Osteoblast (primary cell): ENCODE results near the gene GFOD1. TPM values are rescaled to one million over a fixed set of nuclear protein-coding genes. Genes with fewer than 3 reads are reported as not detected.
A peak's percentile ranks its signal among the peaks of the same experiment; 100 is the strongest.

ENCODE experiments used
- DNase-seq: peaks from one replicate; pipeline ENCODE4 v3.0.0; 2011; ENCODE audit warnings: low spot score, mixed read lengths; ENCODE audit not compliant: insufficient read length; ENCODE audit errors: missing footprints
- H2AFZ ChIP-seq: 2 replicates; pipeline ENCODE4 v1.6.0; 2011; ENCODE audit warnings: mild to moderate bottlenecking, low read length
- H3K27ac ChIP-seq: 2 replicates; pipeline ENCODE4 v1.5.1; 2011; ENCODE audit warnings: mild to moderate bottlenecking, low read depth, low read length, moderate library complexity
- H3K27me3 ChIP-seq: 2 replicates; pipeline ENCODE4 v1.6.0; 2012; ENCODE audit warnings: mild to moderate bottlenecking, control low read depth, inconsistent platforms, low read length, moderate library complexity; ENCODE audit not compliant: insufficient read depth
- H3K36me3 ChIP-seq: 2 replicates; pipeline ENCODE4 v1.5.1; 2011; ENCODE audit warnings: mild to moderate bottlenecking, low read length, control low read depth, moderate library complexity; ENCODE audit not compliant: insufficient read depth
- H3K4me1 ChIP-seq: 2 replicates; pipeline ENCODE4 v1.5.1; 2011; ENCODE audit warnings: mild to moderate bottlenecking, low read length, control low read depth, moderate library complexity; ENCODE audit not compliant: insufficient read depth
- H3K4me2 ChIP-seq: 2 replicates; pipeline ENCODE4 v1.6.0; 2011; ENCODE audit warnings: mild to moderate bottlenecking, low read length; ENCODE audit not compliant: insufficient read depth
- H3K4me3 ChIP-seq: fragments of 200-600 bp; sonication (generic); 3 replicates; pipeline ENCODE4 v1.5.1; 2012; ENCODE audit warnings: mild to moderate bottlenecking, low read length, inconsistent platforms; ENCODE audit not compliant: insufficient read depth
- H3K79me2 ChIP-seq: 2 replicates; pipeline ENCODE4 v1.6.0; 2012; ENCODE audit warnings: mild to moderate bottlenecking, low read length, control low read depth, inconsistent platforms; ENCODE audit not compliant: insufficient read depth
- H3K9me3 ChIP-seq: 2 replicates; pipeline ENCODE4 v1.5.1; 2011; ENCODE audit warnings: low read depth, low read length, control low read depth
- H4K20me1 ChIP-seq: 2 replicates; pipeline ENCODE4 v1.6.0; 2012; ENCODE audit warnings: mild to moderate bottlenecking, low read length, control low read depth; ENCODE audit not compliant: insufficient read depth
- CTCF ChIP-seq: IDR thresholded peaks from 2 replicates; pipeline ENCODE4 v1.5.1; 2011; ENCODE audit warnings: mild to moderate bottlenecking, low read depth, low read length, moderate library complexity; ENCODE audit errors: extremely low read depth
- total RNA-seq: library from RNA; depleted of rRNA; stranded (reverse); fragments of >200 nt; gene quantifications from 2 replicates; pipeline ENCODE4 v1.2.3, GENCODE V29; 2012

Gene GFOD1
- total RNA-seq, 1 donor = 3.6 TPM

GRCh38 chr6:13360671-13361540 lies 126.5 kb downstream of the GFOD1 start:
- Histone ChIP-seq H3K79me2 (no peaks in the 10 kb centered on the region), H3K9me3 (no peaks in the 10 kb centered on the region), H3K4me3 (no peak overlapping the region), H3K36me3 (no peaks in the 10 kb centered on the region), H3K4me2 (no peak overlapping the region), H2AFZ (no peak overlapping the region), H3K27me3 (no peaks in the 10 kb centered on the region), H3K4me1 (peaks cover 5% of the 10 kb centered on the region), H3K27ac (no peak overlapping the region), H4K20me1 (no peaks in the 10 kb centered on the region)
- no peak for DNase-seq
- TF ChIP-seq CTCF = no peak

DNA sequence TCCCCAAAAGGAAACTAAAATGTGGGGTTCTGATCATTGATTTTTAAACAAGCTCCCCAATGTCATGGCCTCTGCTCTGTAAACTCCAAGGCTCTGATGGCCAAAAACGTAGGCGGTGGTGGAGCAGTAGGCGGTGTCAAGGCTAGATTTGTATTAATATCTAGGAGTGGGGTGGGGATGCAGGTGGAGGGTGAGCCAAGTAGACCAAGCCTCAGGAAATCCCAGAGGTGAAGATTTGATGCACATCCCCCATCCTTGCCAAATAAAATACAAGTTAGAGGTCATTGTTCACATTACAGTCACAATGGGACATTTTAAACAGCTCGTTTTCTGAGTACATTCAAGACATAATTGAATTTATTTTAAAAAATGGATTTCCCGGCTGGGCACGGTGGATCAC lies 128.1 kb downstream of the GFOD1 start:
- Histone ChIP-seq H4K20me1 (no peaks in the 10 kb centered on the region), H2AFZ (no peak overlapping the region), H3K4me2 (no peak overlapping the region), H3K36me3 (no peaks in the 10 kb centered on the region), H3K4me1 (peaks cover 21% of the 10 kb centered on the region), H3K79me2 (no peaks in the 10 kb centered on the region), H3K9me3 (no peaks in the 10 kb centered on the region), H3K27me3 (no peaks in the 10 kb centered on the region), H3K27ac (no peak overlapping the region), H3K4me3 (no peak overlapping the region)
- no peak for TF ChIP-seq CTCF
- DNase-seq = no peak

DNA sequence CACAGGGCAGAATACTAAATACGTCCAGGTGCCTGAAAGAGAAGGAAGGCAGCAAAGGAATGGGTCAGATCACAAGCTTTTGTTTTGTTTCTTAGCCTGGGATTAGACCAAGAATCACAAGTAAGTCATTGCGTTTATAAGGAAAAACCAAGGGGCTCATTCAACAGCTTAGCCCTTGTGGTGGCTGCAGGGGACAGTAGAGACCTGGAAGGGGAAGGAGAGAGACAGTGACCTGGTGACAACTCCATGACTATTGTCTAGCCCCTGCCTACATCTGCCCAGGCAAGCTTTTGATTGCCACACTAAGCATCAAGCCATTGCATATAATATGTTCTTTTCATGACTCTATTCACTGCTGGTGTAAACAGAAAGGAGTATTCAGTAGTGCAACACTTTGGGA lies 128.9 kb downstream of the GFOD1 start:
- no peaks in the 10 kb centered on the region for H3K9me3 ChIP-seq
- H3K36me3 ChIP-seq = no peaks in the 10 kb centered on the region
- no peak overlapping the region for H3K27ac ChIP-seq
- no peak overlapping the region for H3K4me3 ChIP-seq
- no peak for DNase-seq
- H3K4me1 ChIP-seq = peaks cover 23% of the 10 kb centered on the region
- no peak overlapping the region for H2AFZ ChIP-seq
- H3K4me2 ChIP-seq = no peak overlapping the region
- H3K27me3 ChIP-seq = no peaks in the 10 kb centered on the region
- no peaks in the 10 kb centered on the region for H3K79me2 ChIP-seq
- TF ChIP-seq CTCF = no peak
- no peaks in the 10 kb centered on the region for H4K20me1 ChIP-seq

GRCh38 chr6:13357551-13358075 lies 129.8 kb downstream of the GFOD1 start:
- TF ChIP-seq CTCF = no peak

More at GRCh38 chr6:13357551-13358075, 129.8 kb downstream of the GFOD1 start:
- H3K4me2 ChIP-seq = no peak overlapping the region
- H3K4me3 ChIP-seq = no peak overlapping the region
- no peaks in the 10 kb centered on the region for H3K79me2 ChIP-seq
- no peaks in the 10 kb centered on the region for H4K20me1 ChIP-seq
- peak; percentile 81 for DNase-seq
- no peak overlapping the region for H3K27ac ChIP-seq
- no peaks in the 10 kb centered on the region for H3K27me3 ChIP-seq
- H3K4me1 ChIP-seq = peaks cover 23% of the 10 kb centered on the region
- no peak overlapping the region for H2AFZ ChIP-seq
- no peaks in the 10 kb centered on the region for H3K9me3 ChIP-seq
- no peaks in the 10 kb centered on the region for H3K36me3 ChIP-seq
